Raji (cell line): ENCODE data around the gene BCL2L11.

ENCODE experiments used
- POLR2A ChIP-seq: IDR thresholded peaks from 2 replicates; pipeline ENCODE4 v1.6.1; 2011; ENCODE audit warnings: low read depth, low read length, control low read depth; ENCODE audit not compliant: insufficient read depth

BCL2L11 gene

GRCh38 chr2:111120253-111121027, at the start of gene BCL2L11:
Gene BCL2L11, plus strand, starts transcription at chr2:111120914. Its CDS starts 2,832 bp downstream, at chr2:111123746.
- peak; percentile 82 for TF ChIP-seq POLR2A

- TF ChIP-seq POLR2A: no peak
Observed at GRCh38 chr2:111071600-111072171, 49.0 kb upstream of the BCL2L11 start.

GRCh38 chr2:111072220-111072871, 48.4 kb upstream of the BCL2L11 start:
- no peak for TF ChIP-seq POLR2A

- TF ChIP-seq POLR2A: no peak
Observed at GRCh38 chr2:111091811-111092211, 28.9 kb upstream of the BCL2L11 start.

GRCh38 chr2:111094691-111095090, 26.0 kb upstream of the BCL2L11 start:
- TF ChIP-seq POLR2A: no peak

GRCh38 chr2:111095434-111095833, 25.3 kb upstream of the BCL2L11 start:
- TF ChIP-seq POLR2A: no peak

- no peak for TF ChIP-seq POLR2A
Observed at GRCh38 chr2:111099402-111099801, 21.3 kb upstream of the BCL2L11 start.

GRCh38 chr2:111100087-111100764, 20.5 kb upstream of the BCL2L11 start:
- no peak for TF ChIP-seq POLR2A

GRCh38 chr2:111100765-111101162, 19.9 kb upstream of the BCL2L11 start:
- TF ChIP-seq POLR2A: no peak

- TF ChIP-seq POLR2A: no peak
Observed at GRCh38 chr2:111101592-111101991, 19.1 kb upstream of the BCL2L11 start.

GRCh38 chr2:111102216-111102615, 18.5 kb upstream of the BCL2L11 start:
- TF ChIP-seq POLR2A: no peak

- no peak for TF ChIP-seq POLR2A
Observed at GRCh38 chr2:111105926-111106325, 14.8 kb upstream of the BCL2L11 start.

- no peak for TF ChIP-seq POLR2A
Observed at GRCh38 chr2:111106706-111107105, 14.0 kb upstream of the BCL2L11 start.

GRCh38 chr2:111108745-111109271, 11.9 kb upstream of the BCL2L11 start:
- no peak for TF ChIP-seq POLR2A

- no peak for TF ChIP-seq POLR2A
Observed at GRCh38 chr2:111111101-111111755, 9.5 kb upstream of the BCL2L11 start.
